NCI-H2196 treated with DMSO at 0.1 percent for 48 hours (cell line): ENCODE data around the gene TRAF3IP3.
A peak's percentile ranks its signal among the peaks of the same experiment; 100 is the strongest.

Source experiments
- DNase-seq: peaks from one replicate; lab custom pipeline; 2025; ENCODE audit not compliant: unreplicated experiment; lab: John Stamatoyannopoulos, UW

TRAF3IP3 gene

DNA sequence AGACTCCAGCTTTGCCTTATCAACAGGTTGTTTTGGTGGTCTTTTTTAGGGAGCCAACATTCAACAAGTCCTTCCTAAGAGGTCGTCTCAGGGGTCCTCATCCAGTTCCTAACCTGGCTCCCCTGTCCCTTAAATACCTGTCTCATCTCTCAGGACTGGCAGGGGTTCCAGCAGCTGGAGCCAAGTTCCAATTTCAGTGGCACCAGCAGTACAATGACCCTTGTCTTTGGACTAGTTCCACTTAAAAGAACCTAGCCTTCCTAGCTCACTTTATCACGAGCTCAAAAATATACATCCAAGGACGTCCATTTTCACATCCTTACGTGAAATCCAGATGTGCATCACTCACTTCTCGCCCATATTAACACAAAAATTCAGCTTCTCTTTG lies 18.7 kb upstream of the TRAF3IP3 start:
- no peak for DNase-seq

GRCh38 chr1:209738270-209738669 lies 17.6 kb upstream of the TRAF3IP3 start:
- DNase-seq = no peak

DNA sequence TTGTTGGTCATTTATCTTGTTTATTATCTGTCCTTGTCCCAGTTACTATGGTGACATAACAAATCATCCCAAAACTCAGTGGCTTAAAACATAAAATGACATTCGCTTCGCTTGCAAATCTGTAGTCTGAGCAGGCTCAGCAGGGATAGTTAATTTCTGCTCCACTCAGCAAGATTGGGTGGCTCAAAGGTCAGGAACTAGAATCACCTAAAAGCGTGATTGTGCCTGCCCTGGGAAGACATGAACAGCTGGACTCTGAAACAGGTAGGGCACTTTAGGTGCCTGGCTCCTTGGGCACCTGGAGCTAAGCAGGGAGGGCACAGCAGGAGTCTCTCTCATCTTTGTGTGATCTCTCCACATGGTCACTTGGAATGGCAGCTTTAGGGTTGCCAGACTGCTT lies 14.7 kb upstream of the TRAF3IP3 start:
- DNase-seq = no peak

GRCh38 chr1:209741889-209742288 lies 14.0 kb upstream of the TRAF3IP3 start:
- DNase-seq = no peak

GRCh38 chr1:209742409-209743144 lies 13.3 kb upstream of the TRAF3IP3 start:
- no peak for DNase-seq

GRCh38 chr1:209743145-209743482 lies 12.7 kb upstream of the TRAF3IP3 start:
- no peak for DNase-seq

GRCh38 chr1:209746451-209747165 lies 9.2 kb upstream of the TRAF3IP3 start:
- DNase-seq = peak; percentile 9

- no peak for DNase-seq
Measured at GRCh38 chr1:209747580-209748262, 8.1 kb upstream of the TRAF3IP3 start.

DNA sequence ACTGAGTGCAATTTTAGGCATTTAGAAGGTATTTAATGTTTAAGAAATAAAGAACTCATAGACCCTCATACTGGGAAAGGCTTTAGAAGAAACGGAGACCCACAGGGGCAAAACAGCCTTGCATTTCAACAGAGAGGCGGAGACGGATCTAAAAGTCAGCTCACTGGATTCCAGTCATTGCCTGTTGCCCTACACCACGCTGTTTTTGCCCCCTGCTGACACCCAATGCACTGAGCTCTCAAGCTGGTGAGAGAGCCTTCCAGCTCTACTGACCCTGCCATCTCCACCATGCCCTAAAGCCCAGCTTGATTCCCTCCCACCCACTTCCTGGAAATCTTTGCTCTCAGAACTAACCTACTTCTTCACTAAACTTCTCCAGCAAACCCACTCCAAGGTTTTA lies 7.2 kb upstream of the TRAF3IP3 start:
- DNase-seq = no peak

GRCh38 chr1:209749205-209749604 lies 6.6 kb upstream of the TRAF3IP3 start:
- no peak for DNase-seq

GRCh38 chr1:209749670-209750323 lies 6.1 kb upstream of the TRAF3IP3 start:
- DNase-seq = no peak

GRCh38 chr1:209751627-209752231 lies 4.1 kb upstream of the TRAF3IP3 start:
- no peak for DNase-seq

DNA sequence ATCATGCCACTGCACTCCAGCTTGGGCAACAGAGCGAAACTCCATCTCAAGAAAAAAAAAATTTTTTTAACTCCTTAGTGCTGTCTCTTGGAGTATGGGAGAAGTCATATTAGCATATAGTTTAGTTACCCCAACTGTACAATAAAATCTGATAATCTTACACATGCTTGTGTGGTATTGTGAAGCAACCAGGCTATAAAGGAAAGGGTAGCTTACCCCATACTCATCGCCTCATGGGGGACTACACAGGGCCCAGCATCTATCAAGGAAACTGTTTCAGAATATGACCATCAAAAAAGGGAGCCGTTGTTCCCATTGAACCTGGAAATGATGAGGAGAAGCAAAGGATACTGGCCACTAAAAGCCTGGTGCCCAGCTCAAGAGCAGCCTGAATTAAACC lies 3.0 kb upstream of the TRAF3IP3 start:
- no peak for DNase-seq

DNA sequence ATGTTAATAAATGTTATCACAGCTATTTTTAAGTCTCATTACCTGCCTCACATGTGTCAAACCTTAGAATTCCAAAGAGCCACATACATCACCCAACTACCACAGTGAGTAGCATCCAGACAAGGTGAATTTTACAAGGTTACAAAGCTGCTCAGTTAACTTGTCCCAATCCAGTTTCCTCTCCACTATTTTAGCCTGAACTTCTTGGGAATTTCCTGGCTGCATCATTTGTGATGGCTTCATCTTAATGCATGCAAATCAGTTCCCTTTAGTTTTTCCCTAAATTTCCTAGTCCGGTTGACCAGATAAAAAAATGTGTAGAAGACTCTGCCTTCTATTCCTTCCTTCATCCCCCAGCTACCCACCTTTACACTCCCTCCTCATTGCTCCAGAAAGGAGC lies 597 bp upstream of the TRAF3IP3 start:
- no peak for DNase-seq

- no peak for DNase-seq
Measured at GRCh38 chr1:209756615-209757445, 977 bp downstream of the TRAF3IP3 start.

DNA sequence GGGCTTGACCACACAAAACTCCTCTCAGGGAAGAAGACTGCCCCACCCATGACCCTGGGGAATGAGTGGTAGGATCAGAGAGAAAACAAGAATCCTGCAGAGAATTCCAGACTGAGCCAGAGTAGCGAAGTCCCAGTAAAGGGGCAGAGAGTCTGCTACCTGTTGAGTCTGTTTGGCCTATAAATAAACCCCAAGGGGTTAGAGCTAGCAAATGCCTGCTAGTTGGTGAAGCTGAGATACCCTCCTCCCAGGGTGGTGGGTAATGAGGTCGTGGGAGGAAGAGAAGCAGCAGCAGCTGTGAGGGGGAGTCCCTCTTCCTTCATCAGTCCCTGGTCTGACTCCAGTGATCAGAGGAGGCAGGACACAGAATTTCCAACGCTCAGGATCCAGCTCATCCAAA lies 2.5 kb downstream of the TRAF3IP3 start:
- no peak for DNase-seq

GRCh38 chr1:209759829-209760359 lies 4.0 kb downstream of the TRAF3IP3 start:
- DNase-seq = no peak

- no peak for DNase-seq
Measured at GRCh38 chr1:209761011-209761635, 5.3 kb downstream of the TRAF3IP3 start.

DNA sequence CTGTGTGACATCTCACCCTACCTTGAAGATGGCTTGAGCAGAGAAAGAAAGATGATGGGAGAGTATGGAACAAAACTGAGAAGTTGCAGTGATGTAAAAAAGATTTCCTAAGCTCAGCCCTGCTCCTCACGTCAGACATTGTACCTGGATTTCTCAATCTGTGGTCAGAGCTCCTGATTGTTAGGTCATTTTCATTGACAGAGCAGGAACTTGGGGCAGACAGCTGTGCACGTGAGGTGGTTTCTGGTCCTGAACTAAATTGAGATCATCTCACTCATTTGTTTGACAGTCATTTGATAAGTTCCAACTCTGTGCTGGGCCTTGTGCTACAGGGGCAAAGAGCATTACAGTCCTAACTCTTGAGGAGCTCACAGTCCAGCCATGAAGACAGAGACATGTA lies 10.2 kb downstream of the TRAF3IP3 start:
- no peak for DNase-seq

DNA sequence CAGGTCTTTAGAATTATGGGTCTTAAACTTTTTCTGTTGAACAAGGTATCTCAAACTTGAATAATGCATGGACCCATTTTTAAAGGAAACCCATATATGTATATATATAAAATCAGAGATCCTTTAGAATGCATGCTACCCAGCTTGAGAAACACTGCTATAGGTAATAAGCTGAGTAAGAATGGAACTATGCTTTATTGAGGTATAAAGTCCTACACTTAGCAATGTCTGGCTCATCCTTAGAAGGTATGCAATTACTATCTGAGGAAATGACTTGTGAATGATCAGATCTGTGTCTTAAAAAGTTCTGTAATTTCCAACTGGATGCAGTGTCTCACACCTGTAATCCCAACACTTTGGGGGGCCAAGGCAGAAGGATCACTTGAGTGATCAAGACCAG lies 11.2 kb downstream of the TRAF3IP3 start:
- no peak for DNase-seq
